Nephron (organoid): ENCODE results near the gene PATJ.
"Not testable (repeated sequence)": the region's sequence is repeated elsewhere in the genome, so short reads cannot be mapped to it uniquely, and the experiment has no call there.

Experiments
- H3K27ac Mint-ChIP-seq, 3 experiments: 2 replicates each; pipeline ENCODE4 v1.8.0; 2020; ENCODE audit warnings: mixed read lengths in 3 of 3, mild to moderate bottlenecking in 2 of 3, moderate library complexity in 1 of 3
- H3K27me3 Mint-ChIP-seq: 2 replicates; pipeline ENCODE4 v1.8.0; 2021; ENCODE audit warnings: low read depth, mild to moderate bottlenecking, moderate library complexity, mixed read lengths
- H3K36me3 Mint-ChIP-seq: 2 replicates; pipeline ENCODE4 v1.8.0; 2020; ENCODE audit warnings: low read depth, mixed read lengths
- H3K4me1 Mint-ChIP-seq: 2 replicates; pipeline ENCODE4 v1.8.0; 2020; ENCODE audit warnings: mixed read lengths
- H3K4me3 Mint-ChIP-seq, 3 experiments: 2 replicates each; pipeline ENCODE4 v1.8.0; 2020; ENCODE audit warnings: mild to moderate bottlenecking in 3 of 3, mixed read lengths in 3 of 3, moderate library complexity in 2 of 3
- H3K9me3 Mint-ChIP-seq: 2 replicates; pipeline ENCODE4 v1.8.0; 2020; ENCODE audit warnings: mixed read lengths
- TF ChIP-seq, protein P1 (sequence below), 3 experiments: fragments of 200-600 bp; sonication (generic); IDR thresholded peaks; one replicate each; pipeline ENCODE4 v1.5.0; 2021; ENCODE audit warnings: antibody characterized with exemption in 3 of 3; ENCODE audit not compliant: unreplicated experiment in 3 of 3

Gene PATJ

DNA sequence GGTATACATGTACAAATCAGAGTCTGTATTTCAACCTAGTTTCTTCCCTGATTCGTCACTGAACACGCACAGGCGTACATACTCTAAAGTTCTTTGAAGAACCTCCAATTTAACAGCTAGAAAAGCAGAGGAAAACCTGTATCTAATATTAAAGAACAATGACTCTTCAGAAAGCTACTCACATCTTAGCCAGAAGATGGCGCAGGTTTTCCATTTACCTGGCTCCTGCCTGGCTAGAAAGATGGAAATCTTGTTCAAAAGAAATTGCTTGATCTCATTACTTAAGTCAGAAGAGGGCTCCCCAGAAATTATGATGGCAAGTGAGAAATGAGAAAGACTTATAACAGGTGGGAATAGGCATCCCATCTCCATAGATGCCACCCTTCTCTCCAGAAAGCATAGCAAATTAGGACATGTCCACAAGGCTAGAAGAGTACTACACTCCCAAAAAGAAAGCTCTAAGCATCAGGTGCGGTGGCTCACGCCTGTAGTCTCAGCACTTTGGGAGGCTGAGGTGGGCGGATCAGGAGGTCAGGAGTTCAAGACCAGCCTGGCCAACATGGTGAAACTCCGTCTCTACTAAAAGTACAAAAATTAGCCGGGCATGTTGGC lies 433.4 kb downstream of the PATJ start:
- Mint-ChIP-seq H3K4me3 (no peak overlapping the region), H3K4me1 (peaks cover 19% of the 10 kb centered on the region), H3K27ac (peak overlapping the region; percentile 41 to 73 (median 45)), H3K27me3 (no peaks in the 10 kb centered on the region), H3K9me3 (no peaks in the 10 kb centered on the region), H3K36me3 (no peaks in the 10 kb centered on the region)
- TF ChIP-seq, protein P1, sequence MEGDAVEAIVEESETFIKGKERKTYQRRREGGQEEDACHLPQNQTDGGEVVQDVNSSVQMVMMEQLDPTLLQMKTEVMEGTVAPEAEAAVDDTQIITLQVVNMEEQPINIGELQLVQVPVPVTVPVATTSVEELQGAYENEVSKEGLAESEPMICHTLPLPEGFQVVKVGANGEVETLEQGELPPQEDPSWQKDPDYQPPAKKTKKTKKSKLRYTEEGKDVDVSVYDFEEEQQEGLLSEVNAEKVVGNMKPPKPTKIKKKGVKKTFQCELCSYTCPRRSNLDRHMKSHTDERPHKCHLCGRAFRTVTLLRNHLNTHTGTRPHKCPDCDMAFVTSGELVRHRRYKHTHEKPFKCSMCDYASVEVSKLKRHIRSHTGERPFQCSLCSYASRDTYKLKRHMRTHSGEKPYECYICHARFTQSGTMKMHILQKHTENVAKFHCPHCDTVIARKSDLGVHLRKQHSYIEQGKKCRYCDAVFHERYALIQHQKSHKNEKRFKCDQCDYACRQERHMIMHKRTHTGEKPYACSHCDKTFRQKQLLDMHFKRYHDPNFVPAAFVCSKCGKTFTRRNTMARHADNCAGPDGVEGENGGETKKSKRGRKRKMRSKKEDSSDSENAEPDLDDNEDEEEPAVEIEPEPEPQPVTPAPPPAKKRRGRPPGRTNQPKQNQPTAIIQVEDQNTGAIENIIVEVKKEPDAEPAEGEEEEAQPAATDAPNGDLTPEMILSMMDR (IDR thresholded peaks at IDR 0.05; ENCODE audit: unreplicated experiment in 3 of 3), result peak; percentile 82 to 87 (median 86)

DNA sequence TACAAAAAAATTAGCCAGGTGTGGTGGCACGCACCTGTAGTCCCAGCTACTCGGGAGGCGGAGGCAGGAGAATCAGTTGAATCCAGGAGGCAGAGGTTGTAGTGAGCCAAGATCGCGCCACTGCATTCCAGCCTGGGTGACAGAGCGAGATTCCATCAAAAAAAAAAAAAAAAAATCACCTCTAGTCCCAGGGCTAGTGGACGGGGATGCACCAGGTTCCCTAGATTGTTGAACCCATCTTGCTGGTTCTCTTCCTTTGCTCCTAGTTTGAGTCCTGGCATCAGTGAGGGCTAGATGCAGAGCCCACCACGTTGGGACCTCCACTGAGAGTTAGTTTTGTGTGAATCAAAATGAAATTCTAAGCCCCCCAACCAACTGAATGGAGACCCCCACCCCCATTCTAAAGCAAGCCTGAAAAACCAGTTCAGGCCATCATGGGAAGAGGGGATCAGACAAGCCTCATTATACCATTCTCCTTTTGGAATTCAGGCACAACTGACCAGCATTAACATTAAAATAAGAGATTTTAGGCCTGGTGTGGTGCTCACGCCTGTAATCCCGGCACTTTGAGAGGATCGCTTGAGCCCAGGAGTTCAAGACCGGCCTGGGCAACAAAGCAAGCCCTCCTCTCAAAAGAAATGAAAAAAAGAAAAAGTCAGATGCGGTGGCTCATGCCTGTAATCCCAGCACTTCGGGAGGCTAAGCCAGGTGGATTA lies 434.5 kb downstream of the PATJ start:
- TF ChIP-seq, protein P1 (IDR thresholded peaks at IDR 0.05; ENCODE audit: unreplicated experiment in 3 of 3), result no peak
- peaks cover 23% of the 10 kb centered on the region for H3K4me1 Mint-ChIP-seq
- H3K27me3 Mint-ChIP-seq, result peaks cover 4% of the 10 kb centered on the region
- no peaks in the 10 kb centered on the region for H3K36me3 Mint-ChIP-seq
- H3K4me3 Mint-ChIP-seq, result no peak overlapping the region
- H3K27ac Mint-ChIP-seq, result no peak overlapping the region
- H3K9me3 Mint-ChIP-seq, result no peaks in the 10 kb centered on the region

DNA sequence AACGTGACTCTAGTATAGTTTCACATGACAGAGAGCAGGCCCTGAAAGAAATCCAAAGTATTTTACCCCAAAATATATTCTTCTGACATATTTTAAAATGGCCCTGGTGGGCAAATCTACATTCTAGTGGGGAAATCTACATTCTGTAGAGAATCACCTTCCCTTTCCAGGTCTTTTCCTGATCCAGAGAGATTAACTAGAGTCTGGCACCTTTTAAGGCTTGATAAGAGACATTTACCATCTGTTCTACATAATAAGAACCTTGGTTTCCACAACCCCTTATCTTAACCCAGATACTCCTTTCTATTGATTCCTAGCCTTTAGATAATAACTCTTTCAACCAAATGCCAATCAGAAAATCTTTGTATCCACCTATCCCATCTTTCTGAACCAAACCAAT lies 435.3 kb downstream of the PATJ start:
- Mint-ChIP-seq H3K4me1 (peaks cover 30% of the 10 kb centered on the region), H3K4me3 (no peak overlapping the region), H3K9me3 (no peaks in the 10 kb centered on the region), H3K36me3 (no peaks in the 10 kb centered on the region), H3K27ac (no peak overlapping the region), H3K27me3 (peaks cover 4% of the 10 kb centered on the region)
- TF ChIP-seq, protein P1 (IDR thresholded peaks at IDR 0.05; ENCODE audit: unreplicated experiment in 3 of 3), result no peak

DNA sequence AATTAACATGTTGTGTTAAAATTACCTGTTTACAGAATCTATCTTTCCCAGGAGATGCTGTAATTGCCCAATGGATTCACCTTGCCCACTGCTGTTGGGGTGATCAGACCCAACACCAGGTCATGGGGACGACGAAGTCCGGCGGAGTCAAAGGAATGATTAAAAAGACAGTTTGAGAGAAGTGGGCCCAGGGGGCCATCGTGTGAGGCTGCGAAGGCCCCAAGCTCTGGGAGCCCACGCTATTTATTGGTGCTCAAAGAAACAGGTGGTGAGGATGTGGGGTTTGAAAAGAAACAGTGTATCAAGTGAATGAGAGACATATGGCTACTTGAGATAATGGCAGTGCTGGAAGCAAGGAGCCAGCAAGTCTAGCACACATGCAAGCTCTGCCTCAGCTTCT lies 436.1 kb downstream of the PATJ start:
- Mint-ChIP-seq H3K4me3 (no peak overlapping the region), H3K4me1 (peaks cover 38% of the 10 kb centered on the region), H3K36me3 (no peaks in the 10 kb centered on the region), H3K27ac (no peak overlapping the region), H3K27me3 (peaks cover 4% of the 10 kb centered on the region), H3K9me3 (no peaks in the 10 kb centered on the region)
- TF ChIP-seq, protein P1 (IDR thresholded peaks at IDR 0.05; ENCODE audit: unreplicated experiment in 3 of 3), result no peak

DNA sequence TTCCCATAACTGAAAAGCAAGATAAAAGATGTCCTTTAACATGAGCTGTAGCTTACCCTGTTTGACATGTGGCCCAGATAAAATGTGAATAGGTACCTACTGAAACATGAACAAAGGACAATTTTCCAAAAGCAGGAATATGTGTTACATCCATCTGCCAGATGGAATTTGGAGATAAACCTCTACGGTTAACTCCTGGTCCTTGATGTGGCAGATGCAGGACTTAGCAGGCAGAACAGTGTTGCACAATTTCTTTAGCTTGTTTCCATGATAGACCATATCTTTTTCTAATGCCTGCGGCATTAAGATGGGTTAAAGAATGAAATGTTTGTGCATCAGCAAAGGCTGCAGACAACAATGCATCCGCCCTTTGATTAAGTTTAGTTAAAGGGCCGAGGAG lies 437.8 kb downstream of the PATJ start:
- H3K27me3 Mint-ChIP-seq, H3K27ac Mint-ChIP-seq, H3K9me3 Mint-ChIP-seq, H3K4me3 Mint-ChIP-seq, H3K36me3 Mint-ChIP-seq: not testable (repeated sequence)
- peaks cover 44% of the 10 kb centered on the region for H3K4me1 Mint-ChIP-seq

DNA sequence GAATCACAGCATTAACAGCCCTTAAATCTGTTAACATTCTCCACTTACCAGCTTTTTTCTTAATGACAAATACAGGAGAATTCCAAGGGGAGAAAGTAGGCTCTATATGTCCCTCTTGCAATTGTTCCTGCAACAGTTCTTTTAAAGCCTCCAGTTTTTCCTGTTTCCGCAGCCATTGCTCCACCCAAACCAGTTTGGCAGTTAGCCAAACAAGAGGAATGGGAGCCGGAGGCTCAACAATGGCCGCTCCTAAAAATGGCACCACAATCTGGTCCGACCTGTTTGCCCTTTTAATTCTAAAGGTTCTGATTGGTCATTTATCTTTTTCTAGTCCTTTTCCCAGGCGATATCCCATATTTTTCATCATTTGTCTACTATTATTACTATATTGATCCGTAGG lies 438.4 kb downstream of the PATJ start:
- Mint-ChIP-seq H3K27ac (peak overlapping the region in 1 of 3 experiments; percentile 44), H3K9me3 (no peaks in the 10 kb centered on the region), H3K27me3 (peaks cover 7% of the 10 kb centered on the region), H3K4me3 (no peak overlapping the region), H3K36me3 (no peaks in the 10 kb centered on the region), H3K4me1 (peaks cover 44% of the 10 kb centered on the region)
- TF ChIP-seq, protein P1 (IDR thresholded peaks at IDR 0.05; ENCODE audit: unreplicated experiment in 3 of 3), result no peak
